ENCODE measurements around the gene DEAF1. TPM values are rescaled to one million over a fixed set of nuclear protein-coding genes. Genes with fewer than 3 reads are reported as not detected.

Gene DEAF1
- total and polyA plus RNA-seq, 10 of the 15 experiments (the other 5 are each of a cell fraction or from before 2014, with no cell fraction given): 0.68 to 51.3 (median 25.9) TPM

GRCh38 chr11:640021-640706, 54.9 kb downstream of the DEAF1 start (continued):
- TF ChIP-seq, protein P1, sequence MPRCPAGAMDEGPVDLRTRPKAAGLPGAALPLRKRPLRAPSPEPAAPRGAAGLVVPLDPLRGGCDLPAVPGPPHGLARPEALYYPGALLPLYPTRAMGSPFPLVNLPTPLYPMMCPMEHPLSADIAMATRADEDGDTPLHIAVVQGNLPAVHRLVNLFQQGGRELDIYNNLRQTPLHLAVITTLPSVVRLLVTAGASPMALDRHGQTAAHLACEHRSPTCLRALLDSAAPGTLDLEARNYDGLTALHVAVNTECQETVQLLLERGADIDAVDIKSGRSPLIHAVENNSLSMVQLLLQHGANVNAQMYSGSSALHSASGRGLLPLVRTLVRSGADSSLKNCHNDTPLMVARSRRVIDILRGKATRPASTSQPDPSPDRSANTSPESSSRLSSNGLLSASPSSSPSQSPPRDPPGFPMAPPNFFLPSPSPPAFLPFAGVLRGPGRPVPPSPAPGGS (IDR thresholded peaks at IDR 0.05; ENCODE audit: borderline replicate concordance, insufficient read depth, low read depth, low read length, poor library complexity, severe bottlenecking): no peak
- TF ChIP-seq CREB1 (IDR thresholded peaks at IDR 0.05; ENCODE audit: low read depth) (0 out of 2 replicates have a peak, but pooled peaks have one; percentile 42), NR2C2 (IDR thresholded peaks at IDR 0.05; ENCODE audit: borderline replicate concordance, control insufficient read depth, insufficient read length, low read depth) (no peak), SPI1 (IDR thresholded peaks at IDR 0.05; ENCODE audit: borderline replicate concordance, insufficient read depth, low read depth, low read length) (no peak), ZBTB40 (IDR thresholded peaks at IDR 0.05; ENCODE audit: borderline replicate concordance) (no peak), POLR2A (IDR thresholded peaks at IDR 0.05; ENCODE audit: low read depth, low read length) (0 out of 2 replicates have a peak, but pooled peaks have one; percentile 9), MYC (IDR thresholded peaks at IDR 0.05; ENCODE audit: insufficient read depth, insufficient read length, insufficient replicate concordance, low read length, severe bottlenecking) (no peak), ESRRA (IDR thresholded peaks at IDR 0.05; ENCODE audit: low read length) (no peak), TCF3 (IDR thresholded peaks at IDR 0.05; ENCODE audit: borderline replicate concordance, insufficient read depth, low read depth, low read length) (no peak), CBX3 (IDR thresholded peaks at IDR 0.05; ENCODE audit: borderline replicate concordance, low read depth) (no peak)

Measured in GM12878 (cell line).